ENCODE data around the gene RPS6KB1. TPM values are rescaled to one million over a fixed set of nuclear protein-coding genes. Genes with fewer than 3 reads are reported as not detected.

RPS6KB1 gene
- total and polyA plus RNA-seq, 2 donors from 2014 or later, result 10.5 to 34.8 TPM

- H3K9ac ChIP-seq (ENCODE audit: low read length in 3 of 3), result peak overlapping the region in 1 of 3 donors; percentile 17
Measured at GRCh38 chr17:59845595-59846393, 47.1 kb upstream of the RPS6KB1 start.

GRCh38 chr17:59846394-59847165 lies 46.3 kb upstream of the RPS6KB1 start:
- peaks cover 12 to 18% (median 17%) of the 10 kb centered on the region in 3 donors for H3K4me1 ChIP-seq (ENCODE audit: control insufficient read depth in 2 of 3, insufficient read depth in 2 of 3, low read depth in 1 of 3, low read length in 3 of 3)
- intact Hi-C loops (cut with DNase I), result no loop called here
- FAIRE-seq (no peak), DNase-seq (peak; percentile 31 to 83 (median 72))
- no peaks in the 10 kb centered on the region for H3K27me3 ChIP-seq (ENCODE audit: control insufficient read depth, insufficient read depth, low read length)
- H3K4me3 ChIP-seq (ENCODE audit: low read length in 3 of 3), result no peak overlapping the region
- TF ChIP-seq CTCF (IDR thresholded peaks at IDR 0.05; ENCODE audit: borderline replicate concordance, extremely low read depth, insufficient read depth), result no peak
- no peaks in the 10 kb centered on the region for H3K36me3 ChIP-seq (ENCODE audit: control insufficient read depth in 2 of 3, insufficient read depth in 3 of 3, low read length in 3 of 3)
- peak overlapping the region in 2 of 3 donors; percentile 17 to 46 for H3K9ac ChIP-seq (ENCODE audit: low read length in 3 of 3)
- peak overlapping the region; percentile 78 to 89 for H3K27ac ChIP-seq (ENCODE audit: low read depth in 2 of 2, low read length in 2 of 2)
- no peaks in the 10 kb centered on the region for H3K9me3 ChIP-seq (ENCODE audit: control insufficient read depth in 2 of 3, insufficient read depth in 1 of 3, low read length in 3 of 3)

More at GRCh38 chr17:59845595-59846393, 47.1 kb upstream of the RPS6KB1 start:
- Histone ChIP-seq H3K9me3 (ENCODE audit: control insufficient read depth in 2 of 3, insufficient read depth in 1 of 3, low read length in 3 of 3) (no peaks in the 10 kb centered on the region), H3K4me1 (ENCODE audit: control insufficient read depth in 2 of 3, insufficient read depth in 2 of 3, low read depth in 1 of 3, low read length in 3 of 3) (peaks cover 10 to 18% (median 14%) of the 10 kb centered on the region in 3 donors), H3K27me3 (ENCODE audit: control insufficient read depth, insufficient read depth, low read length) (no peaks in the 10 kb centered on the region), H3K36me3 (ENCODE audit: control insufficient read depth in 2 of 3, insufficient read depth in 3 of 3, low read length in 3 of 3) (peaks cover 0 to 5% (median 1%) of the 10 kb centered on the region in 3 donors), H3K4me3 (ENCODE audit: low read length in 3 of 3) (peak overlapping the region in 1 of 3 donors; percentile 3), H3K27ac (ENCODE audit: low read depth in 2 of 2, low read length in 2 of 2) (peak overlapping the region; percentile 78 to 89)
- DNase-seq, result peak in 4 of 5 donors; percentile 33 to 61 (median 41)
- intact Hi-C loops (cut with DNase I), result no loop called here
- no peak for FAIRE-seq
- TF ChIP-seq CTCF (IDR thresholded peaks at IDR 0.05; ENCODE audit: borderline replicate concordance, extremely low read depth, insufficient read depth), result no peak

- H3K4me1 ChIP-seq (ENCODE audit: control insufficient read depth in 2 of 3, insufficient read depth in 2 of 3, low read depth in 1 of 3, low read length in 3 of 3), result peaks cover 17 to 28% (median 27%) of the 10 kb centered on the region in 3 donors
- intact Hi-C loops (cut with DNase I), result no loop called here
- peak overlapping the region in 1 of 2 donors; percentile 41 for H3K27ac ChIP-seq (ENCODE audit: low read depth in 2 of 2, low read length in 2 of 2)
- H3K36me3 ChIP-seq (ENCODE audit: control insufficient read depth in 2 of 3, insufficient read depth in 3 of 3, low read length in 3 of 3), result no peaks in the 10 kb centered on the region
- TF ChIP-seq CTCF (IDR thresholded peaks at IDR 0.05; ENCODE audit: borderline replicate concordance, extremely low read depth, insufficient read depth), result no peak
- FAIRE-seq, result no peak
- no peak overlapping the region for H3K4me3 ChIP-seq (ENCODE audit: low read length in 3 of 3)
- no peak overlapping the region for H3K9ac ChIP-seq (ENCODE audit: low read length in 3 of 3)
- H3K27me3 ChIP-seq (ENCODE audit: control insufficient read depth, insufficient read depth, low read length), result no peaks in the 10 kb centered on the region
- DNase-seq, result peak in 1 of 5 donors; percentile 14
- no peaks in the 10 kb centered on the region for H3K9me3 ChIP-seq (ENCODE audit: control insufficient read depth in 2 of 3, insufficient read depth in 1 of 3, low read length in 3 of 3)
Measured at GRCh38 chr17:59848385-59848668, 44.6 kb upstream of the RPS6KB1 start.

Data from kidney (tissue), 14 donors.